Measurements from ENCODE around the gene CX3CR1. TPM values are rescaled to one million over a fixed set of nuclear protein-coding genes. Genes with fewer than 3 reads are reported as not detected.

CX3CR1 gene
- total RNA-seq, 2 experiments from 2014 or later = 0.34 to 0.88 TPM

GRCh38 chr3:39273119-39273518, 6.7 kb downstream of the CX3CR1 start:
- H3K4me1 Mint-ChIP-seq (ENCODE audit: low read depth) = peaks cover 16% of the 10 kb centered on the region
- no peaks in the 10 kb centered on the region for H3K36me3 Mint-ChIP-seq (ENCODE audit: low read depth)
- intact Hi-C loops (cut with micrococcal nuclease) = no loop called here
- peaks cover 3% of the 10 kb centered on the region for H3K27me3 Mint-ChIP-seq
- DNase-seq (no peak), ATAC-seq (no peak)
- H3K4me3 Mint-ChIP-seq = no peak overlapping the region
- no peak for TF ChIP-seq CTCF (IDR thresholded peaks at IDR 0.05)
- H3K9me3 Mint-ChIP-seq = no peaks in the 10 kb centered on the region
- ChIA-PET CTCF (interaction anchor here (1.1 to 15.4 kb wide), 3 partner anchors 10 to 82 kb away, joined by 3 to 275 read pairs (median 17); no protein-coding TSS in a partner anchor), POLR2A (interaction anchor here (1.2 kb wide), 1 partner anchor 81 kb away, joined by 7 read pairs; the partner anchor contains the start of gene XIRP1)
- H3K27ac Mint-ChIP-seq = no peak overlapping the region

- no peaks in the 10 kb centered on the region for H3K36me3 Mint-ChIP-seq (ENCODE audit: low read depth)
- no peak for ATAC-seq
- peaks cover 25% of the 10 kb centered on the region for H3K4me1 Mint-ChIP-seq (ENCODE audit: low read depth)
- DNase-seq = no peak
- CTCF ChIA-PET = interaction anchor here (3.8 to 15.4 kb wide), 3 partner anchors 9 to 82 kb away, joined by 15 to 275 read pairs (median 17); no protein-coding TSS in a partner anchor
- no peak overlapping the region for H3K4me3 Mint-ChIP-seq
- no peaks in the 10 kb centered on the region for H3K9me3 Mint-ChIP-seq
- POLR2A ChIA-PET = no interaction called here
- intact Hi-C loops (cut with micrococcal nuclease) = no loop called here
- no peak overlapping the region for H3K27ac Mint-ChIP-seq
- peaks cover 3% of the 10 kb centered on the region for H3K27me3 Mint-ChIP-seq
- TF ChIP-seq CTCF (IDR thresholded peaks at IDR 0.05) = no peak
These were observed 7.6 kb downstream of the CX3CR1 start for GRCh38 chr3:39272191-39272590.

GRCh38 chr3:39271363-39271914, 8.4 kb downstream of the CX3CR1 start:
- H3K4me3 Mint-ChIP-seq = no peak overlapping the region
- no peak overlapping the region for H3K27ac Mint-ChIP-seq
- ATAC-seq (no peak), DNase-seq (no peak)
- H3K36me3 Mint-ChIP-seq (ENCODE audit: low read depth) = no peaks in the 10 kb centered on the region
- peaks cover under 1% of the 10 kb centered on the region for H3K27me3 Mint-ChIP-seq
- ChIA-PET POLR2A (no interaction called here), CTCF (interaction anchor here (0.6 to 15.4 kb wide), 4 partner anchors 9 to 82 kb away, joined by 3 to 275 read pairs (median 16); partner anchors contain the start of gene CX3CR1)
- no peaks in the 10 kb centered on the region for H3K9me3 Mint-ChIP-seq
- peaks cover 25% of the 10 kb centered on the region for H3K4me1 Mint-ChIP-seq (ENCODE audit: low read depth)
- intact Hi-C loops (cut with micrococcal nuclease) = no loop called here
- no peak for TF ChIP-seq CTCF (IDR thresholded peaks at IDR 0.05)

GRCh38 chr3:39269528-39269927, 10.3 kb downstream of the CX3CR1 start:
- POLR2A ChIA-PET = interaction anchor here (1.0 kb wide), 1 partner anchor 26 kb away, joined by 3 read pairs; no protein-coding TSS in a partner anchor
- CTCF ChIA-PET = interaction anchor here (1.1 to 15.4 kb wide), 4 partner anchors 9 to 80 kb away, joined by 3 to 275 read pairs (median 10); no protein-coding TSS in a partner anchor
- no peaks in the 10 kb centered on the region for H3K9me3 Mint-ChIP-seq
- intact Hi-C loops (cut with micrococcal nuclease) = no loop called here
- DNase-seq = no peak
- H3K4me1 Mint-ChIP-seq (ENCODE audit: low read depth) = peaks cover 39% of the 10 kb centered on the region
- no peak overlapping the region for H3K4me3 Mint-ChIP-seq
- no peak for TF ChIP-seq CTCF (IDR thresholded peaks at IDR 0.05)
- no peaks in the 10 kb centered on the region for H3K27me3 Mint-ChIP-seq
- no peak for ATAC-seq
- peaks cover 2% of the 10 kb centered on the region for H3K36me3 Mint-ChIP-seq (ENCODE audit: low read depth)
- H3K27ac Mint-ChIP-seq = no peak overlapping the region

GRCh38 chr3:39268549-39268900, 11.3 kb downstream of the CX3CR1 start:
- DNase-seq (no peak), ATAC-seq (no peak)
- intact Hi-C loops (cut with micrococcal nuclease) = no loop called here
- Mint-ChIP-seq H3K4me3 (no peak overlapping the region), H3K9me3 (no peaks in the 10 kb centered on the region), H3K4me1 (ENCODE audit: low read depth) (peaks cover 46% of the 10 kb centered on the region), H3K27ac (peak overlapping the region; percentile 96), H3K36me3 (ENCODE audit: low read depth) (peaks cover 2% of the 10 kb centered on the region), H3K27me3 (peaks cover 2% of the 10 kb centered on the region)
- ChIA-PET POLR2A (interaction anchor here (0.8 to 2.1 kb wide), 8 partner anchors 10 to 122 kb away, joined by 3 to 5 read pairs (median 4); no protein-coding TSS in a partner anchor), CTCF (interaction anchor here (1.2 to 15.4 kb wide), 5 partner anchors 9 to 141 kb away, joined by 3 to 275 read pairs (median 3); no protein-coding TSS in a partner anchor)
- no peak for TF ChIP-seq CTCF (IDR thresholded peaks at IDR 0.05)

All from activated CD8-positive, alpha-beta T cell treated with anti-CD3 and anti-CD28 coated beads for 36 hours (primary cell).